HG03457 (cell line): ENCODE data around the gene RAB26.
A peak's percentile ranks its signal among the peaks of the same experiment; 100 is the strongest.

Source experiments
- ATAC-seq: cut with Tn5 transposase; IDR thresholded peaks from one replicate; pipeline ENCODE4 v1.9.1; 2021; ENCODE audit warnings: moderate number of reproducible peaks; ENCODE audit not compliant: unreplicated experiment

RAB26 gene

DNA sequence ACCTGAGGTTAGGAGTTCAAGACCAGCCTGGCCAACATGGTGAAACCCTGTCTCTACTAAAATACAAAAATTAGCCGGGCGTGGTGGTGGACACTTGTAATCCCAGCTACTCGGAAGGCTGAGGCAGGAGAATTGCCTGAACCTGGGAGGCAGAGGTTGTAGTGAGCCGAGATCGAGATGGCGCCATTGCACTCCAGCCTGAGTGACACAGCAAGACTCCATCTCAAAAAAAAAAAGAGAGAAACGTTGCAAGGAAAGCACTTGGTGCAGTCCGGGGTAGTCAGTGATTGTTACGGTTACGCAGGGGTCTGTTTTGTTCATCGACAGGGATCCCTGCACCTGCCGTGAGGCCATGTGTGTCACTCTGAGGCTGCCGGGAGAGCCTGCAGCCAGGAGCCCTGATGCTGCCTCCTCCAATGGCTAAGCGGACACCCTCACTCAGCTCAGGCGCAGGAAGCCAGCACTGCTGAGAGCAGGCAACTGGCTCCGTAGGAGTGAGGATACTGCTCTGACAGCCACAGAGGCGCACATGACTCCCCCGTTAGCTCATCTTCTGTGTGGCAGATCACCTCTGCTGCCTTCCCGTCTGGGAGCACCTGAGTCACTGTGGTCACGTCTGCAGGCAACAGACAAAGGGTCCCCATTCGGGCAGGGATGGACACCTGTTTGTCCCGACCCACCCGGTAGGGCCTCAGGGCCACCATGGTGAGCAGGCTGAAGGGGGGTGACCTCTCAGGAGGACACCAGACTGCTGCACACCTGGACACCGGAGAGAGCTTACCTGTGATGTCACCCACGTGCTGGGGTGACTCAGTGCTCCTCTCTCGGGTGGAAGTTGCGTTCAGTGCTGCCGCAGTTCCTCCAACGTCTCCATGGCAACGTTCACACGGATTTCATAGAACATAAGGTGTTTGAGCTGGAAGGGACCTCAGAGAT lies 5.2 kb upstream of the RAB26 start:
- ATAC-seq = no peak

DNA sequence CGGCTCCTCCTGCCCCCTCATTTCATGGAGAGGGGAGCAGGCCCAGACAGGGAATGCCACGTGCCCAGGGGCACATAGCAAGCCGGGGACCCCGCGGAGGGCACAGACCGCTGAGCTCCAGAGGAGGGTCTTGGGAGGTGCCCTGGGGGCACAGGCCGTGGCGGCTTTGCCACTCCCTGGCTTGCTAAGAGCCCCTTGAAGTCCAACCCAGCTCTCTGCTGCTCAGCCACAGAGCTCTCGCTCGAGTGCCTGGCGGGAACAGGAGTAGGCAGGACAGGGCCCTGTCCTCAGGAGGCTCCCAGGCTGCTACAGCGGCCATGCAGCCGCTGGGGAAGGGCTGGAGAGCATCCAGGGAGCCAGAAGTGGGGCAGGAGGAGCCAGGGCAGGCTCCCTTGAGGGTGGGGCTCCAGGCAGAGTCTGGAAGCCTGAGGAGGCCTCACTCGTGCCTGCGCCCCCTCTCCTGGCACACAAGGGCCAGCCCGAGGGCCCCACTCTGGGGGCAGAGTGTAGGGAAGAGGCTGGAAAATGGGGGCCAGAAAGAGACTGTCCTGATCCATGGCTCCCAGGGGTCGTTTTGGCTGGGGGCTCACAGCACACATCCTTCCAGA lies 4.4 kb upstream of the RAB26 start:
- ATAC-seq = no peak

DNA sequence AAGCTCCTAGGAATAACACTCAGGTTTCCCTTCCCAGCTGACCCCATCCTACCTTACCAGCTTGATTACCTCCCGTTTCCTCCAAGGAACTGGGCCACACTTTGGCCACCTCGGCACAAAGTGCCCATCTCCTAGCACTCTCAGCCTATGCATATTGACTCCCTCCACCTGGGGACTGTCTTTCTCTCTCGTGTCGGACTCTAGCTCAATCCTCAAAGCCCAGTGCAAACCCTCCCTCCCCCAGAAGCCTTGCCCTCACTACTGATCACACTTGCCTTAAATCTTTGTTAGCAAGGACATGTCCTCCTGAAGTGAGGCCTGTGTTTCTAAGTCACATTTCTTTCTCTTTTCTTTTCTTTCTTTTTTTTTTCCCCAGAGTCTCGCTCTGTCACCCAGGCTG lies 2.6 kb upstream of the RAB26 start:
- ATAC-seq = no peak

DNA sequence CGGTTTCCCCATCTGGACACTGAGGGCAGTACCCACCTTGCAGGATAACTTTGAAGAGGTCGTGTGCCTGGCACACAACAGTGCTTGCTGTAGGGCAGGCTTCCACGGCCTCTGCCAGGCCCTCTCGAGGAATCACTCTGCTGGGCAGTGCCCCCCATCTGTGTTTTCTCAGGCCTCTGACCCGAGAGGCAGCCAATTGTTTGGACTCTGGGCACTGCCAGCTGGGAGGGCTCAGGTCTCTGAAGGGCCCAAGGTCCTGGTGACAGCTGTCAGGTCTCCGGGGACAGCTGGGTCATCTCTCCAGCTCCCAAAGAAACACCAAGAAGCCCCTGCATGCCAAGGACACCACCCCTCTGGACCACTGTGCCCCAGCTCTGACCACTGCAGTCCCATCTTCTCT lies 1.0 kb upstream of the RAB26 start:
- no peak for ATAC-seq

DNA sequence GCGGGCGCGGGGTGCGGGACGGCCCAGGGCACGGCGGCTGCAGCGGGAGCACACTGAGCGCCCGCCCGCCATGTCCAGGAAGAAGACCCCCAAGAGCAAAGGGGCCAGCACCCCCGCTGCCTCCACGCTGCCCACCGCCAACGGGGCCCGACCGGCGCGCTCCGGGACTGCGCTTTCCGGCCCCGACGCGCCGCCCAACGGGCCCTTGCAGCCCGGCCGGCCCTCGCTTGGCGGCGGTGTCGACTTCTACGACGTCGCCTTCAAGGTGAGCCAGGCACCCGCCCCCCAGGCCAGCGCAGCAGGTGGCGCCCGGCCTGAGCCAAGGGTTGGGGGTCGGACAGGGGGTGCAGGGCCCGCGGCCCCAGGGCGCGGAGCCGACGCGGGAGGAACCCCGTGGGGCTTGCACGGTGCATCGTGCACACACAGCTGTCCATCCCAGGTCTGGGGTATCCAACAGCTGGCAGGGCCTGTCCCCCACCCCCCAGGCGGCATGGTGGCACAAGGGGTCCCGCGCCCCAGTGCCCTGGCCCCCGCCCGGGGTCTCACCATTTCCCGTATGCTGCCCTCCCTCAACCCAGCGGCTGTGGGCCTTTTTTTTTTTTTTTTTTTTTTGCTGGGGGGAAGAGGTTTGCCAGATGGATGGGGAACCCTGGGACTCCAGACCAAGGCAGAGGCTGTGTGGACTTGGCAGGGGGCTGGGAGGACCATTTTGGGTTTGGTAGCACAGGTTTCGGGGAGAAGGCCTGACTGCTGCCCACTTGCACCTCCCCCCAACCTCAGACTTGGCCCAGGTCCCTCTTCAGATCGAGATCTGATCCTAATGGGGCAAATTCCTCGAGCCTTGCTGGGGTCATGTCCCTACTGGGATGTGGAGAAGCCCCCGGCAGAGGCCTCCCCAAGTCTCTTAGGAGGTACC lies 547 bp downstream of the RAB26 start:
- ATAC-seq = no peak

DNA sequence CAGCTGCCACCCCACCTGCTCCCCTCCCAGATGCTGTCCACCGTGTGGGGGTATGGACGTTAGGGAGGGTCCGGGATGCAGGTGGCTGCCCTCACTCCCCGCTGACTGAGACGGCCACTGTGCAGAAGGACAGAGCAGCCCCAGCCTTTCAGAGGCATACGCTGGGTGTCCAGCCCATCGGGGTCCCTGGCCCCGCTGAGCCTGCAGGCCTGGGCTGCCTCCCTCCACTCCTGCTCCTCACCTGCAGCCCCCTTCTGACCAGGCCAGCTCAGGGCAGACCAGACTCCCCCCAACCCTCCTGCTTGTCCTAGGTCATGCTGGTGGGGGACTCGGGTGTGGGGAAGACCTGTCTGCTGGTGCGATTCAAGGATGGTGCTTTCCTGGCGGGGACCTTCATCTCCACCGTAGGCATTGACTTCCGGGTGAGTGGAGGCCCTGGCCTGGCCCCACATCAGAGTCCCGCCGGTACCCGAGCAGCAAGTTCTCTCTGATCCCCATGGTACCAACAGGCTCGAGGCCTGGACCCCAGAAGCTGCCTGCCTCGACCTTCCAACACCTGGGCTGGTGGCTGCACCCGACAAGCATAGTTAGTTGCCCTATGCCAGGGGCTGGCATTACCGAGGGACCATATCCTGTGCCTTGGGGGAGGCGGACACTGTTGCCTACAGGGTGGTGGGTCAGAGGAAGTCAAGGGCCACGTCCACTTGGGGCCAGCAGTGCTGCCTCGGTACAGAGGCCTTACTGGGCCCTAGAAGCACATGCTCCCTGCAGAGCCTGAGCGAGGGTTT lies 1.4 kb downstream of the RAB26 start:
- ATAC-seq = no peak

DNA sequence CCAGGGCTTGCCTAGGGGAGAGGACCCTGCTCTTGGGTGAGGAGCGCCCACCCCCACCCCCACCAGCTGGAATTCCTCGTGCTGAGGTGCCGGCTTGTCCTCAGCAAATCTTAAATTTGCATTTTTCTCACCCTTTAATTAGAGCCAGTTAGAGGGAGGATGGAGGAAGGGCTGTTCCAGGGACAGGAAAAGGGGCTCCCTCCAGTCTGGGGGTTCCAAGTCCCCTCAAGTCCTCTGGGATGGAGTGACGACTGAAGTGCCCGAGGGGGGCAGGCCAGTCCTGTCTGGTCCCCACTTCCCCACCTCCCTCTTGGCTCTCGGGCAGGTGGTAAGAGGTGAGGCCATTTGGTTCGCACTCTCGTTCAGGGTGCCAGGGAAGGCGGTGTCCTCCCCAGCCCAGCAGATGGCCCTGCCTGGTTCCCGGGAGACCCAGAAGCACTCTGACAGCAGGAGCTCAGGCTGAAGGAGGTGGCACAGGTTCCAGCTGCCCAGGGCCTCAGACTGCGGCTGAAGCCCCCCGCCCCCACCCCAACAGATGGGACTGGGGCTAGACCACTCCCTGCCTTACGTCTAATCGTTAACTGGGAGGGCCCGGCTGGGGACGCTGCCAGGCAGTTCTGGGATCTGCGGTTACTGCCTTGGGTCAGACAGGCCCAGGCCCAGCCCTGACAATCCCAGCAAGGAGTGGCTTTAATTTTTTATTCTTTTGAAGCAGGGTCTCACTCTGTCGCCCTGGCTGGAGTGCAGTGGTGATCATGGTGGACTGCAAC lies 2.2 kb downstream of the RAB26 start:
- no peak for ATAC-seq

DNA sequence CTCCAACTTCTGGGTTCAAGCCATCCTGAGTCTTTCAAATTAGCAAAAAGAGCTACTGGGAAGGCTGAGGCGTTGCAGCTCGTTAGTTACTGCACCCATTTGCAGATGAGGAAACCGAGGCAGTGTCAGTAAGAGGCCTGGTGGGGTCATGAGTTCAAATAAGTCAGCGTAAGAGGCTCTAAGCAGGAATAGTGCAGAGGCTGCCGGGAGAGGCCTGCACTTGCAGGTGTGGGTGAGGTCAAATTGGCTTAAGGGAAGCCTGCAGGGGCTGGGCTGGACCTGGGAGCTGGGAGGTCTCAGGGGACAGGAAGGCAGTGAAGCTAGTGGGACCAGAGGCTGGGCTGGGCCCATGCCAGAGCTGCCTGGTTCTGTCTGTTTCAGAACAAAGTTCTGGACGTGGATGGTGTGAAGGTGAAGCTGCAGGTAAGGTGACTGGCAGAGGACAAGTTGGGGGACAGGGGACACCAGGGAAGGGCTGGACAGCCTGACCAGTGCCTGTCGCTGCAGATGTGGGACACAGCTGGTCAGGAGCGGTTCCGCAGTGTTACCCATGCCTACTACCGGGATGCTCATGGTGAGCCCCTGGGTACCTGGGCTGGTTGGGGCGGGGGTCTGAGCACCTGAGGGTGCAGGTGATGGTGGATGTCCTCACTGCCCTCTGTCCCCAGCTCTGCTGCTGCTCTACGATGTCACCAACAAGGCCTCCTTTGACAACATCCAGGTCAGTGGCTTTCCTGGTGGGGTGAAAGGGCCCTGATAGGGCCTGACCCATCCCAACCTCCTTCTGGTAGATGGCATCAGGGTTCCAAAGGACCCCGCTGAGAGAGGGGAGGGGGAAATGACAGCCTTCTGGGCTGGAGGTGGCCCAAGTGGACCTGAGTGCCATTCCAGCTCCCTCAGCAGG lies 3.0 kb downstream of the RAB26 start:
- ATAC-seq = no peak

DNA sequence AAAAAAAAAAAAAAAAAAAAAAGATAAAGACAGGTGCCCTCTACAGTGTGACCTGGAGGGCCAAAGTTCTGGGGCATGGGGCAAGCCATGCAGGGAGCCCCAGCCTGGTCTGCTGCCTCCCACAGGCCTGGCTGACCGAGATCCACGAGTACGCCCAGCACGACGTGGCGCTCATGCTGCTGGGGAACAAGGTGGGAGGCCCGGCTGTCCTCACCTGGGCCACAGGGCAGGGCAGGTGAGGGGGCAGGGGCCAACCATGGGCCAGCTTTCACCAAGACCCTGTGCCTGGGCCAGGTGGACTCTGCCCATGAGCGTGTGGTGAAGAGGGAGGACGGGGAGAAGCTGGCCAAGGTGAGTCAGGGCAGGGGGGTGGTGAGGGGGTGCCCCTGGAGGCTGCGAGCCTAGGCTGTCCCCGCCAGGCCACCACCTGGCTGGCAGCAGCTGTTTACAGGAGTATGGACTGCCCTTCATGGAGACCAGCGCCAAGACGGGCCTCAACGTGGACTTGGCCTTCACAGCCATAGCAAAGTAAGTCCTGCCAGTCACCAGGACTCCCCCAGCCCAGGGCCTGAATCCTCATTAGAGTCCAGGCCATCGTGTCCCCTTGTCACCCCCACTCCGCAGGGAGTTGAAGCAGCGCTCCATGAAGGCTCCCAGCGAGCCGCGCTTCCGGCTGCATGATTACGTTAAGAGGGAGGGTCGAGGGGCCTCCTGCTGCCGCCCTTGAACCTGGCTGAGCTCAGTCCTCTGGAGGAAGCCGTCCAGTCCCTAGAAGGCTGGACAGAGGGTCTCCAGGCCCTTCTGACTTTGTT lies 4.5 kb downstream of the RAB26 start:
- ATAC-seq = no peak

DNA sequence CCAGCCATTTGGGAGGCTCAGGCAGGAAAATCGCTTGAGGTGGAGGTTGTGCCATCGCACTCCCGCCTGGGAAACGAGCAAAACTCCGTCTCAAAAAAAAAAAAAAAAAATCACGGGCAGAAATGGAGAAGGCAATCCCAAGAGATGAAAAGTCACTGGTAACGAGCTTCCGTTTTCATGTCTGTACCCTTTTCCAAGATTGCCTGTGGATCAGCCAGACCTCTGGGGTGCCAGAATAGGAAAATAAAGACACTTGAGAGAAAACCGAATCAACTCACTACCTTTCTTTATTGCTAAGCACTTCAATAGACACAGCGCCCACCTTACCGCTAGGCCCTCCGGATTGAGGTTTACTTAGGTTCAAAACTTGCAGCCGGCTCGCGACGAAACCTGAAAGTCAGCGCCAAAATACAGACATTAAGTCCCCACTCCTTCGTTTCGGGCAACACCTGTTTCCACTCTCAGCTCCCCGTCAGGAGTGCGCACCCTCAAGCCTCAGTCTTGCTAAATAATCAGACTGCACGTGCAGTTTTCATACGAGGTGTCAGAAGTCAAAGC lies 6.2 kb downstream of the RAB26 start:
- ATAC-seq = no peak

DNA sequence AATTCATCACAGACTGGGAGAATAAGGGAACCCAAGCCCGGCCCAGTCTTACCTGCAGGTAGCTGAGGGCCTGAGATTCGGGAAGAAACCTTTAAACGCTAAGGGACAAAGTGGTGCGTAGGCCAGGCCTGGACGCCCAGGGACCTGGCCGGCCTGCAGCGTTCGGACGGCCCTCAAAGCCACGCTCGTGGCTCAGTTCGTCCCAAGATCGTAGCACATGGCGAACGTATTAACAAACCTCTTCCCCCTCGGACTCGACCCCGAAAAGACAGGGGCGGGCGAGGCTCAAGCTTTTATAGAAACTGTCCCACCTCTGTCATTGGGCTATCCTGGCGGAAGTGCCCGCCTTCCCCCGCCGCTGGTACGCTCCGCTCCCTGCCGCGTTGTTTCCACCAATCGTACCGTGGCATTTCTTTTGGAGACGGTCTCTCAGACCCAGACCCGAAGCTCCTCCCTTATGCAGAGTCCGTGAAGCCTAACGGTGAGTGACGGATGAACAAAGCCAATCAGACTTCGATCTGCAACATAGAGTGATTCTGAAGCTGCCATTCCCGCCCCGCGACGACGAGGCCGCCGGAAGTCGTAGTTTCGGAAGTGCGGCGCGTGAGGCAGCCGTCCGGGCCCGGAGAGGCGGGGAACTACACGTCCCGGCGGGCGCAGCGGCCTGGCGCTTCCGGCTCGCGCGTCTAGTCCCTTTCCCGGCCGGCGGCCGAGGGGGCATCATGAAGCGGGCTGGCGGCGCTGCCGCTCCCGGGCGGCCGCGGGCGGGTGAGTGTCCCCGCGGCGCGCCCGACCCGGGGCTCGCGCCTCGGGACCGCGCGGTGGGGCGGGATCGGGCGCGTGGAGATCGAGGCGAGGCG lies 6.9 kb downstream of the RAB26 start, which contains the start of gene TRAF7:
TSS of gene TRAF7 (plus strand) at position 692 of the 860 bp plus-strand sequence. CDS start 8,139 bp downstream, outside the sequence.
- peak; percentile 74 for ATAC-seq

DNA sequence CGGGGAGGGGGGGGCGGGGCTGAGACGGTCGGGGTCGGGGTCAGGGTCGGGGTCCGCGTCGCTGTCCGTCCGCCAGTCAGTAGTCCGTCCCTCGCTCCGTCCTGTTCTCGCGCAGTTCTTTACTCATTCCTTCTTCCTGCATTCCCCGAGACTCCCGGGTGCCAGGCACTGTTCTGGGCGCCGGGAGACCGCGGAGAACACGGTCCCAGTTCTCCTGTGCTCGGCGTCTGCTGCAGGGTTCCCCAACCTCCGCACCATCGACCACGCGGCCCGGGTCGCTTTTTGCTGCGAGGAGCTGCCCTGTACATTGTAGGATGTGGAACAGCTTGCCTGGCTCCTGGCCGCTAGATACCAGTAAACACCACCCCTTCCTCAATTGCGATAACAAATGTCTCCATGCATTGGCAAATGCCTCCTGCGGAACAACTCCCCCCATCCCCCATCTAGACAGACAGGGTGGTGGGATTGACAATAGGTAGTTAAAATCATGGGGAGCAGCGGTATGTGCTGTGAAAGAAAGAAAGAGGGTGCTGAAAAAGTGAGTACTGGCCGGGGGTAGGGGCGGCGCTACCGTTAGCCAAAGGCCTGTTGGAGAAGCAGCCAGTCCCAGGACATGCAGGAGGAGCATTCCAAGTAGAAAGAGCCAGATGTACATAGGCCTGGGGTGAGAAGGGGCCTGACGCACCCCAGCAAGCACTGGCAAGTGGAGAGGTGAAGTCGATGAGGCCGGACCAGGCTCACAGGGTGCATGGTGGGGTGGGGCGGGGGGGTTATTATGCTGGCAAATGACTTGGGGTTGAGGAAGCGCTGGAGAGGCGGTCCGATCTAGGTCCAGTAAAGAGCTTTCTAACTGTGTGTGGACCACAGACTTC lies 7.8 kb downstream of the RAB26 start:
- no peak for ATAC-seq

DNA sequence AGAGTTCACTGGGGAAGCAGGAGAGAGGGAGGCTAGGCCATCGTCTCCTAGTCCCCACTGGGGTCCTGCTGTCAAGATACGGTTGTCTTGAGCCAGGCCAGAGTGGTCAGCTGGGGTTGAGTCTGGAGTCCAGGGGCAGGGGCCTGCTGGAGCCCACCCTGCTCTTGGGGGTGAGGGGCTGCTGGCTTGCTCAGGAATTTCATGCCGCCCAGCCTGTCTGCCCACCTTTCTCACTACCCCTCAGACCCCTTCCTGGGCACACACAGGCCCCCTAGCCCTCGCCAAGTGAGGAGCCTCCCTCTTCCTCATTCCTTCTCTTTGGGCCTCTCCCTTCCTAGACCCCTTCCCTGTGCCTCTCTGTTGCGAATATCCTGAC lies 8.4 kb downstream of the RAB26 start:
- ATAC-seq = no peak

DNA sequence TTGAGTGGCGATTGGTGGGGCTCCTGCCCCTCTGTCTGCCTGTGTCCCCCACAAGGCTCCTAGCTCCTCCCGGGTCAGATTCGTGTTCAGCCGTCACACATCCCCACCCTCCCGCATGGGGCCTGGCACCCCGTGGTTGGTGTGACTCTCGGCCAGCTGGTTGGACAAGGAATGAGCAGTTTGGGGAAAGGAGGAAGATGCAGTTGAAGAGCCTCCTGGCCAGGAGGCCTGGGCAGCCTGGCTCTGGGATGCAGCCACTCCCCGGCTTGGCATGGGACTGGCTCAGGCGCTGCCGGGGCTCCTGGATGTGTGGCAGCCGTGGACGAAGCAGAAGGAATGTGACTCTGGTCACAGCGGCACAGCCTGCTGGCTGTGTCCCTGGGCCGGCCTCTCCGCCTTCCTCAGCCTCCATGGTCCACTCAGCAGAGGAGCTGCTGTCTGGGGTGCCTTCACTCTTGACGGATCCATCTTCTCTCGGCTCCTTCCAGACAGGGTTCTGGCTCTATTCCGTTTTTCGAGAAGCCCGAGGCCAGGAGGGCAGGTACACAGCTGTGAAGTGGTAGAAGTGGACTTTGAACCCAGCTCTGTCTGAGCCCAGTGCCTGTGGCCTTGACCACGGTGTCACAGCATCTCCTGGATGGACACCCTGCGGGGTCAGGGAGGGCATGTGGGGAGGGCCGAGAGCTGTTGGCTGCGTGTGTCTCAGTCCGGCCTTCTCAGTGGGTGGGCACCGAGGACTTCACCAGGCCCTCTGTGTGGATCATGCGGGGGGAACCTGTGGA lies 9.2 kb downstream of the RAB26 start:
- ATAC-seq = no peak

DNA sequence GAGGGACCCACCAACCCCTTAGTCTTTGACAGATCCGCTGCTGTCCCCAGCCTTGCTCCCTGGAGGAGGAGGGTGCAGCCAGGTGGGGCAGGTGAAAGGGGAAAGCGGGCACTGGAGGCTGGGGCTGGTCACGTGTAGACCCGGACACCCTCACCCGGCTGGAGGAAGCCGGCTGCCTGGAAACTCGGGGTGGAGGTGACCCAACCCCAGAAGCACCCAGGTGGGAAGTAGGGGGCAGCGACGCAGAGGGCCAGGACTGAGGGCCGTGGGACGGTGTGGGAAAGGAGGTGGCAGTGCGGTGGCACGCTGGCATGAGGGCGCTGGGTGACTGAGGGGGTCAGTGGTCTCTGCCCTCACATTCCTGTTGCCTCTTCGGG lies 9.8 kb downstream of the RAB26 start:
- no peak for ATAC-seq
